Calu3 (cell line): ENCODE results near the gene HK1. TPM values are rescaled to one million over a fixed set of nuclear protein-coding genes. Genes with fewer than 3 reads are reported as not detected.

Experiments used
- BruUV-seq: library from RNA; stranded (reverse); fragments of 400-500 nt; replicated peaks from 2 replicates; lab custom pipeline; 2021; lab: Mats Ljungman, UMichigan
- CTCF ChIA-PET: fragments of 300-600 bp; sonication (Branson Sonifier 250); formaldehyde crosslinking; loops from one replicate; lab custom pipeline; 2022; ENCODE audit warnings: antibody characterized with exemption; lab: Charles Lee
- DNase-seq: peaks from one replicate; pipeline ENCODE4 v3.0.0; 2022
- H3K27ac Mint-ChIP-seq: one replicate; pipeline ENCODE4 v1.8.0; 2022; ENCODE audit warnings: mixed read lengths; ENCODE audit not compliant: unreplicated experiment
- H3K27me3 Mint-ChIP-seq: one replicate; pipeline ENCODE4 v1.8.0; 2022; ENCODE audit warnings: mixed read lengths; ENCODE audit not compliant: unreplicated experiment
- H3K36me3 Mint-ChIP-seq: one replicate; pipeline ENCODE4 v1.8.0; 2022; ENCODE audit warnings: mild to moderate bottlenecking, moderate library complexity, mixed read lengths; ENCODE audit not compliant: insufficient read depth, unreplicated experiment
- H3K4me1 Mint-ChIP-seq: one replicate; pipeline ENCODE4 v1.8.0; 2022; ENCODE audit warnings: mild to moderate bottlenecking, low read depth, mixed read lengths; ENCODE audit not compliant: unreplicated experiment
- H3K4me3 Mint-ChIP-seq: one replicate; pipeline ENCODE4 v1.8.0; 2022; ENCODE audit warnings: mild to moderate bottlenecking, low read depth, moderate library complexity, mixed read lengths; ENCODE audit not compliant: unreplicated experiment
- H3K9me3 Mint-ChIP-seq: one replicate; pipeline ENCODE4 v1.8.0; 2022; ENCODE audit warnings: low read depth, mixed read lengths; ENCODE audit not compliant: unreplicated experiment
- intact Hi-C: fragments of 100-400 bp; cut with micrococcal nuclease; formaldehyde crosslinking; loops from one replicate; pipeline ENCODE4 v1.10.0; 2022; ENCODE audit not compliant: unreplicated experiment
- total RNA-seq: library from RNA; stranded (reverse); gene quantifications from 2 replicates; pipeline ENCODE4 v1.2.3, GENCODE V29; 2022
- TF ChIP-seq, protein P1 (sequence below): fragments of 200-600 bp; IDR thresholded peaks from one replicate; pipeline ENCODE4 v1.8.0; 2022; ENCODE audit warnings: antibody characterized with exemption; ENCODE audit not compliant: unreplicated experiment

Gene HK1
- total RNA-seq, 1 experiment from 2014 or later: 58.8 TPM

DNA sequence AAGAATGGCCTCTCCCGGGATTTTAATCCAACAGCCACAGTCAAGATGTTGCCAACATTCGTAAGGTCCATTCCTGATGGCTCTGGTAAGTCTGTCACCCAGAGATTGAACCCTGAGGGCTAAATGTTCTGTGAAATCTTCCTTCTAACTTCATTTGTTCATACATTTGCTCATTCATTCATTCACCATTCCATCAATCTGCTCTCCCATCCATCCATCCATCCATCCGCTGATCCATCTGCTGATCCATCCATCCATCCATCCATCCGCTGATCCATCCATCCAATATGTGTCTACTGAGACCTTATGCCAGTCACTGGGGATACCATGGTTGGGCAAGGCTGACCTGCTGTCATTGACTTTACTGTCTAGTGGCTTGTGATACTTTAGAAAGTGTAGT lies 65.6 kb downstream of the HK1 start:
- Mint-ChIP-seq H3K36me3 (peaks cover 29% of the 10 kb centered on the region), H3K27me3 (no peaks in the 10 kb centered on the region), H3K9me3 (no peaks in the 10 kb centered on the region), H3K4me3 (no peak overlapping the region), H3K27ac (no peak overlapping the region), H3K4me1 (peaks cover 9% of the 10 kb centered on the region)
- TF ChIP-seq, protein P1, sequence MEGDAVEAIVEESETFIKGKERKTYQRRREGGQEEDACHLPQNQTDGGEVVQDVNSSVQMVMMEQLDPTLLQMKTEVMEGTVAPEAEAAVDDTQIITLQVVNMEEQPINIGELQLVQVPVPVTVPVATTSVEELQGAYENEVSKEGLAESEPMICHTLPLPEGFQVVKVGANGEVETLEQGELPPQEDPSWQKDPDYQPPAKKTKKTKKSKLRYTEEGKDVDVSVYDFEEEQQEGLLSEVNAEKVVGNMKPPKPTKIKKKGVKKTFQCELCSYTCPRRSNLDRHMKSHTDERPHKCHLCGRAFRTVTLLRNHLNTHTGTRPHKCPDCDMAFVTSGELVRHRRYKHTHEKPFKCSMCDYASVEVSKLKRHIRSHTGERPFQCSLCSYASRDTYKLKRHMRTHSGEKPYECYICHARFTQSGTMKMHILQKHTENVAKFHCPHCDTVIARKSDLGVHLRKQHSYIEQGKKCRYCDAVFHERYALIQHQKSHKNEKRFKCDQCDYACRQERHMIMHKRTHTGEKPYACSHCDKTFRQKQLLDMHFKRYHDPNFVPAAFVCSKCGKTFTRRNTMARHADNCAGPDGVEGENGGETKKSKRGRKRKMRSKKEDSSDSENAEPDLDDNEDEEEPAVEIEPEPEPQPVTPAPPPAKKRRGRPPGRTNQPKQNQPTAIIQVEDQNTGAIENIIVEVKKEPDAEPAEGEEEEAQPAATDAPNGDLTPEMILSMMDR: no peak
- intact Hi-C loops: no loop called here
- no TSS peak for BruUV-seq
- DNase-seq: no peak
- CTCF ChIA-PET: no interaction called here

DNA sequence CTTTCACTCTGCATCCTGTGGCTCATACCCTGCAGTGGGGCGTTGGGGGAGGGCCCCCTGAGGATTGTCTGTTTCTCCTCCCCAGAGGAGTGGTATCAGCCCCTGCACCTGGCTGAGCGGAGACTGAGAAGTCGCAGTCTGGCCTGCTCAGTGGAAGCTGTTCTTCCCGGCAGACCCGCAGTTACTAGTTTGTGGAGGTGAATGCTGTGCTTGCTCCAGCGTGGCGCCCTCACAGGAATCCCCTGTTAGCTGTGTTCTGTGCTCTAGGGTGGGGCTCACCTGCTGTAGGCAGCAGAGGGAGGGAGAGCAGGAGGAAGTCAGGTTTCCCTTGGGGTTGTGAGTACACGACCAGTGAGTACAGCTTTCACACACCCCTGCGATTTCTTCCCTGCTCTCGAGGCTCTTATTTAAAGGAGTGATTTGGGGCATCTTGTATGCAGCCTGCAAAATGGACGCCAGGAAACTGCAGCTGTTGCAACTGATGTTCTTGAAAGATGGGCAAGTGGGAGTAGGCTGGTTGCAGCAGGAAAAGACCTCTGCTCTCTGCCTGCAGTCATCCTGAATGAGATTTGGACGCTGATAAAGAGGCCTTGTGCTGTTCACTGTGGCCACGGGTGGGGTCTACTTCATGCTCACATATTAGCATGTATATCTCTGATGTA lies 66.4 kb downstream of the HK1 start:
- intact Hi-C loops: no loop called here
- no peak for DNase-seq
- Mint-ChIP-seq H3K36me3 (peaks cover 31% of the 10 kb centered on the region), H3K4me1 (peaks cover 3% of the 10 kb centered on the region), H3K27ac (no peak overlapping the region), H3K27me3 (no peaks in the 10 kb centered on the region), H3K4me3 (no peak overlapping the region), H3K9me3 (no peaks in the 10 kb centered on the region)
- TF ChIP-seq, protein P1: no peak
- no TSS peak for BruUV-seq
- CTCF ChIA-PET: no interaction called here

DNA sequence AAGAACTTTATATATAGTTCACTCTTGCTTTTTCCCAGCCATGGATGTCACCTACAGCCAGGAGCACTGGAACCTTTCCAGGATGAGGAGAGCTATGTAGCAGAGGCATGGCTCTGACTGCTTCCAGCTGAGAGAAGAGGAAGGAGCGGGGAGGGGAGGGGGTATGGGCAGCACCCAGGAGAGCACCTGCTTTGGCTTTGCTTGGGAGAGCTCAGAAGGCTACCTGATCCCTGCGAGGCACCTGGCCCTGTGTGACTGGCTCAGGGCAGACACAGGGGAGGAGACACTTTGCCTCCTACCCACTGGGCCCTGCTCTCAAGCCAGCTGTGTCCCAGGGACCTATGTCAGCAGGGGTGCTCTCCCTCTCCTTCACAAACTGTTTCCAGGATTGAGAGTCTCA lies 67.1 kb downstream of the HK1 start:
- peaks cover 31% of the 10 kb centered on the region for H3K36me3 Mint-ChIP-seq
- DNase-seq: no peak
- H3K27ac Mint-ChIP-seq: no peak overlapping the region
- TF ChIP-seq, protein P1: no peak
- no TSS peak for BruUV-seq
- CTCF ChIA-PET: no interaction called here
- H3K9me3 Mint-ChIP-seq: no peaks in the 10 kb centered on the region
- intact Hi-C loops: no loop called here
- H3K4me3 Mint-ChIP-seq: no peak overlapping the region
- no peaks in the 10 kb centered on the region for H3K27me3 Mint-ChIP-seq
- H3K4me1 Mint-ChIP-seq: no peaks in the 10 kb centered on the region

DNA sequence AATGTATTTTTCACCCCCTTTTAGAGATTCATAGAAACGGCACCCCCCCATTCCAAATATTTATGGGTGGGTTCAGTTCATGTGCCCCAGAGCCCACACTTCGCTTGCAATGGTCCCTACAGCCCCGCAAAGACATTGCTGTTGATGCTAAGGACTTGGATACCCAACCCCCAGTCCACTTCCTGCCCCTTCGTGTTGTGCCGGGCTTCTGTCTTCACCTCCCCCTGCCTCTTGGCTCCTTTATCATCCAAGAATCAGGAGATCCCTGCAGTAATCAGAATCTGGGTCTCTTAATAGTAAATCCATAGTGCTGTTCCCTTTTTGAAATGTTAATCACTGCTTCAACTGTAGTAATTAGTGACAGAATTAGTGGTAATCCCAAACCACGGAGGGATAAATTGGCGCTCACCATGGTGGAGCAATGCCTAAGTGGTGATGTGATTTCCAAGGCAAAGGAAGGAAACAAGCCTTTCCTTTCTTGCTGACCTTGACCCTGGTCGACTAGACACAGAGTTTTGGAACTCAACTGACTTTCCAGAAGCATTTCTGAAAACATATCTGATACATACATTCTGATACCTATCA lies 67.7 kb downstream of the HK1 start:
- Mint-ChIP-seq H3K9me3 (no peaks in the 10 kb centered on the region), H3K4me1 (no peaks in the 10 kb centered on the region), H3K4me3 (no peak overlapping the region), H3K36me3 (peaks cover 31% of the 10 kb centered on the region), H3K27me3 (no peaks in the 10 kb centered on the region), H3K27ac (no peak overlapping the region)
- DNase-seq: no peak
- CTCF ChIA-PET: no interaction called here
- TF ChIP-seq, protein P1: no peak
- intact Hi-C loops: no loop called here
- BruUV-seq: no TSS peak
